HepG2 (cell line): ENCODE data around the gene RARA. TPM values are rescaled to one million over a fixed set of nuclear protein-coding genes. Genes with fewer than 3 reads are reported as not detected.
A peak's percentile ranks its signal among the peaks of the same experiment; 100 is the strongest.

Experiments
- ARNTL ChIP-seq: sonication (generic); formaldehyde crosslinking; IDR thresholded peaks from 2 replicates; pipeline ENCODE4 v1.4.0; 2020; ENCODE audit warnings: mild to moderate bottlenecking, missing genetic modification reagents
- CBFB ChIP-seq: sonication (generic); formaldehyde crosslinking; IDR thresholded peaks from 2 replicates; pipeline ENCODE4 v1.4.0; 2020; ENCODE audit warnings: missing genetic modification reagents
- EEA1 ChIP-seq: sonication (generic); formaldehyde crosslinking; IDR thresholded peaks from 2 replicates; pipeline ENCODE4 v1.5.1; 2020; ENCODE audit warnings: mild to moderate bottlenecking, missing genetic modification reagents, borderline replicate concordance
- FOXC1 ChIP-seq: sonication (generic); formaldehyde crosslinking; IDR thresholded peaks from 2 replicates; pipeline ENCODE4 v1.8.0; 2022; ENCODE audit warnings: mild to moderate bottlenecking, missing genetic modification reagents, borderline replicate concordance
- GLI4 ChIP-seq: sonication (generic); formaldehyde crosslinking; IDR thresholded peaks from 2 replicates; pipeline ENCODE4 v1.5.1; 2020; ENCODE audit warnings: missing genetic modification reagents, mild to moderate bottlenecking, moderate library complexity, borderline replicate concordance
- RBM22 ChIP-seq: fragments of 200-400 bp; formaldehyde crosslinking; optimal IDR thresholded peaks from 2 replicates; pipeline ENCODE3; 2017; ENCODE audit warnings: mild to moderate bottlenecking, low read length, moderate library complexity
- SMAD9 ChIP-seq: sonication (generic); formaldehyde crosslinking; IDR thresholded peaks from 2 replicates; pipeline ENCODE4 v1.5.1; 2020; ENCODE audit warnings: mild to moderate bottlenecking, missing genetic modification reagents
- TCF12 ChIP-seq, 2 experiments: fragments of 450-650 bp in 1 of 2; sonication (generic) in 1 of 2; formaldehyde crosslinking in 1 of 2; IDR thresholded peaks; 2 replicates each; pipeline versions ENCODE4 v1.6.1 to v1.8.0; 2017 to 2022; ENCODE audit warnings: antibody characterized with exemption in 1 of 2, mild to moderate bottlenecking in 1 of 2, missing genetic modification reagents in 1 of 2, moderate library complexity in 1 of 2
- ZNF737 ChIP-seq: sonication (generic); formaldehyde crosslinking; IDR thresholded peaks from 2 replicates; pipeline ENCODE4 v1.5.0; 2020; ENCODE audit warnings: missing genetic modification reagents, mild to moderate bottlenecking, borderline replicate concordance
- ZNF747 ChIP-seq: sonication (generic); formaldehyde crosslinking; IDR thresholded peaks from 2 replicates; pipeline ENCODE4 v1.8.1; 2023; ENCODE audit warnings: missing genetic modification reagents, mild to moderate bottlenecking, borderline replicate concordance
- ZNF775 ChIP-seq: sonication (generic); formaldehyde crosslinking; IDR thresholded peaks from 2 replicates; pipeline ENCODE4 v1.4.0; 2020; ENCODE audit warnings: missing genetic modification reagents, mild to moderate bottlenecking, moderate library complexity, borderline replicate concordance
- ZNF788 ChIP-seq: sonication (generic); formaldehyde crosslinking; IDR thresholded peaks from 2 replicates; pipeline ENCODE4 v1.5.0; 2020; ENCODE audit warnings: mild to moderate bottlenecking, missing genetic modification reagents, borderline replicate concordance
- ZNF883 ChIP-seq: sonication (generic); formaldehyde crosslinking; IDR thresholded peaks from 2 replicates; pipeline ENCODE4 v1.5.1; 2020; ENCODE audit warnings: mild to moderate bottlenecking, missing genetic modification reagents; ENCODE audit errors: not compliant biosample characterization
- ZSCAN20 ChIP-seq: sonication (generic); formaldehyde crosslinking; IDR thresholded peaks from 2 replicates; pipeline ENCODE4 v1.4.0; 2020; ENCODE audit warnings: missing genetic modification reagents, mild to moderate bottlenecking, borderline replicate concordance
- polyA plus RNA-seq, 8 experiments: library from polyadenylated mRNA; depleted of rRNA in 3 of 8; stranded (reverse) in 7 of 8; unstranded in 1 of 8; fragments of >200 nt; fragmentation: Illumina TruSeq in 4 of 8; extraction: Trizol in 4 of 8; gene quantifications; 2 replicates each; pipeline versions ENCODE4 v1.2.1 to v1.2.3, GENCODE V29; 2011 to 2016; ENCODE audit warnings: low read depth in 4 of 8, missing spikeins in 1 of 8, mixed read lengths in 1 of 8; ENCODE audit not compliant: insufficient read depth in 1 of 8
- total RNA-seq, 5 experiments: library from RNA; depleted of rRNA; stranded (reverse); fragments of >200 nt; fragmentation: Illumina TruSeq; extraction: Trizol; gene quantifications; 2 replicates each; pipeline ENCODE4 v1.2.3, GENCODE V29; 2016; ENCODE audit warnings: low read depth in 1 of 5
- TF ChIP-seq, protein P1 (sequence below): IDR thresholded peaks from 2 replicates; pipeline ENCODE4 v1.6.1; 2016; ENCODE audit warnings: missing genetic modification reagents, missing compliant biosample characterization
- TF ChIP-seq, protein P2 (sequence below): sonication (generic); formaldehyde crosslinking; IDR thresholded peaks from 2 replicates; pipeline ENCODE4 v1.4.0; 2020; ENCODE audit warnings: mild to moderate bottlenecking, missing genetic modification reagents, borderline replicate concordance
- TF ChIP-seq, protein P3 (sequence below): sonication (generic); formaldehyde crosslinking; IDR thresholded peaks from 2 replicates; pipeline ENCODE4 v1.4.0; 2020; ENCODE audit warnings: missing genetic modification reagents

Gene RARA
- total and polyA plus RNA-seq, 2 of the 13 experiments (the other 11 are each of a cell fraction or from before 2014, with no cell fraction given) = 6.4 to 8.6 TPM

DNA sequence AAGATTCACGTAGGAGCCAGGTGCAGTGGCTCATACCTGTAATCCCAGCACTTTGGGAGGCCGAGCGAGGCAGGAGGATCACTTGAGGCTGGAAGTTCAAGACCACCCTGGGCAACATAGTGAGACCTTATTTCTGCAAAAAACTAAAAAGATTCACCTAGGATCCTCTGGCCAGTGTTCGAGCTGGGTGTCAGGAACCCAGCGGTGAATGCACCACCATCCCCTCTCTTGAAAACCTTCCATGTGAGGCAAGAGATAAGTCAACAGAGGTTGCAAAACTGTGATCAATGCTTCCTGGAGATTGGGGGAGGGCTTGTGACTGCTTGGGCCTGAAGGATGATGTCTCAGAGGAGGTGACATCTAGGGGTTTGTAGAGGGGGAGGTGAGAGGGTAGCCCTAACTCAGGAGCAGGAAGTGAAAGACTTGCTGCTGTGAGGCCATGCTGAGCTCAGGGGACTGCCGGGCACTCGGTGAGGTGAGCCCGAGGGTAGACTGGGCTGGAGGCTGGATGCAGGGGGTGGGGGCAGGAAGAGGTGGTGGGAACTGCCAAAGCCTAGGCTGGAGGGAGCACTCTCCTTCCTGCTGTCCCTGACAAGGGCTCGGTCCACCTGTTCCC is 43.9 kb downstream of the RARA start (continued):
- TF ChIP-seq ZNF788 (CRISPR knock-in tag) (peak; percentile 84; the same call in 1 of the 2 replicates), RBM22 (no peak), ZNF737 (CRISPR knock-in tag) (0 out of 2 replicates have a peak, but pooled peaks have one; percentile 10), SMAD9 (no peak), FOXC1 (CRISPR knock-in tag) (peak; percentile 65), ARNTL (CRISPR knock-in tag) (peak; percentile 94), TCF12 (IDR thresholded peaks at IDR 0.05) (no peak), TCF12 (CRISPR knock-in tag; IDR thresholded peaks at IDR 0.05) (0 out of 2 replicates have a peak, but pooled peaks have one; percentile 33), ZNF883 (CRISPR knock-in tag) (no peak), ZNF775 (CRISPR knock-in tag) (no peak), ZNF747 (CRISPR knock-in tag) (no peak), ZSCAN20 (CRISPR knock-in tag) (no peak), EEA1 (CRISPR knock-in tag) (no peak), CBFB (CRISPR knock-in tag) (peak; percentile 63; the same call in 1 of the 2 replicates), GLI4 (CRISPR knock-in tag) (no peak)
- TF ChIP-seq, protein P1, sequence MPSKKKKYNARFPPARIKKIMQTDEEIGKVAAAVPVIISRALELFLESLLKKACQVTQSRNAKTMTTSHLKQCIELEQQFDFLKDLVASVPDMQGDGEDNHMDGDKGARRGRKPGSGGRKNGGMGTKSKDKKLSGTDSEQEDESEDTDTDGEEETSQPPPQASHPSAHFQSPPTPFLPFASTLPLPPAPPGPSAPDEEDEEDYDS (CRISPR knock-in tag) = peak; percentile 35; the same call in 1 of the 2 replicates
- TF ChIP-seq, protein P2, sequence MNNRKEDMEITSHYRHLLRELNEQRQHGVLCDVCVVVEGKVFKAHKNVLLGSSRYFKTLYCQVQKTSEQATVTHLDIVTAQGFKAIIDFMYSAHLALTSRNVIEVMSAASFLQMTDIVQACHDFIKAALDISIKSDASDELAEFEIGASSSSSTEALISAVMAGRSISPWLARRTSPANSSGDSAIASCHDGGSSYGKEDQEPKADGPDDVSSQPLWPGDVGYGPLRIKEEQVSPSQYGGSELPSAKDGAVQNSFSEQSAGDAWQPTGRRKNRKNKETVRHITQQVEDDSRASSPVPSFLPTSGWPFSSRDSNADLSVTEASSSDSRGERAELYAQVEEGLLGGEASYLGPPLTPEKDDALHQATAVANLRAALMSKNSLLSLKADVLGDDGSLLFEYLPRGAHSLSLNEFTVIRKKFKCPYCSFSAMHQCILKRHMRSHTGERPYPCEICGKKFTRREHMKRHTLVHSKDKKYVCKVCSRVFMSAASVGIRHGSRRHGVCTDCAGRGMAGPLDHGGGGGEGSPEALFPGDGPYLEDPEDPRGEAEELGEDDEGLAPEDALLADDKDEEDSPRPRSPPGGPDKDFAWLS = no peak
- TF ChIP-seq, protein P3, sequence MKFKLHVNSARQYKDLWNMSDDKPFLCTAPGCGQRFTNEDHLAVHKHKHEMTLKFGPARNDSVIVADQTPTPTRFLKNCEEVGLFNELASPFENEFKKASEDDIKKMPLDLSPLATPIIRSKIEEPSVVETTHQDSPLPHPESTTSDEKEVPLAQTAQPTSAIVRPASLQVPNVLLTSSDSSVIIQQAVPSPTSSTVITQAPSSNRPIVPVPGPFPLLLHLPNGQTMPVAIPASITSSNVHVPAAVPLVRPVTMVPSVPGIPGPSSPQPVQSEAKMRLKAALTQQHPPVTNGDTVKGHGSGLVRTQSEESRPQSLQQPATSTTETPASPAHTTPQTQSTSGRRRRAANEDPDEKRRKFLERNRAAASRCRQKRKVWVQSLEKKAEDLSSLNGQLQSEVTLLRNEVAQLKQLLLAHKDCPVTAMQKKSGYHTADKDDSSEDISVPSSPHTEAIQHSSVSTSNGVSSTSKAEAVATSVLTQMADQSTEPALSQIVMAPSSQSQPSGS (CRISPR knock-in tag) = peak; percentile 87; the same call in 1 of the 2 replicates
